Stomach (tissue), 9 donors: ENCODE measurements around the gene VPS52. TPM values are rescaled to one million over a fixed set of nuclear protein-coding genes. Genes with fewer than 3 reads are reported as not detected.
A peak's percentile ranks its signal among the peaks of the same experiment; 100 is the strongest.

Experiments used
- DNase-seq, 2 donors: peaks; one replicate each; pipeline versions ENCODE4 v3.0.0 to v3.0.0-alpha.2; 2013 to 2019
- H3K27ac ChIP-seq, 5 donors: fragments of 200-600 bp in 4 of 5; sonication (generic) in 4 of 5; one replicate each; pipeline ENCODE4 v1.5.1; 2013 to 2019; ENCODE audit warnings: mild to moderate bottlenecking in 1 of 5, moderate library complexity in 1 of 5
- H3K27me3 ChIP-seq, 3 donors: fragments of 200-600 bp; sonication (generic); one replicate each; pipeline ENCODE4 v1.5.1; 2017 to 2019; ENCODE audit warnings: mixed run types in 1 of 3
- H3K36me3 ChIP-seq, 4 donors: fragments of 200-600 bp; sonication (generic); 1 replicate in 3 of 4; 2 replicates in 1 of 4; pipeline ENCODE4 v1.5.1; 2016 to 2019
- H3K4me1 ChIP-seq, 4 donors: fragments of 200-600 bp; sonication (generic); one replicate each; pipeline ENCODE4 v1.5.1; 2016 to 2019
- H3K4me3 ChIP-seq, 4 donors: fragments of 200-600 bp; sonication (generic) in 3 of 4; one replicate each; pipeline ENCODE4 v1.5.1; 2016 to 2019; ENCODE audit warnings: mild to moderate bottlenecking in 1 of 4
- H3K9me3 ChIP-seq, 4 donors: fragments of 200-600 bp; sonication (generic); one replicate each; pipeline ENCODE4 v1.5.1; 2016 to 2019
- CTCF ChIP-seq, 7 experiments: fragments of 450-650 bp in 4 of 7; fragments of 200-600 bp in 3 of 7; sonication (generic) in 3 of 7; IDR thresholded peaks; one replicate each; pipeline ENCODE4 v1.5.1; 2016 to 2019; ENCODE audit warnings: antibody characterized with exemption in 7 of 7, control low read depth in 2 of 7, mild to moderate bottlenecking in 1 of 7
- EP300 ChIP-seq: sonication (generic); formaldehyde crosslinking; IDR thresholded peaks from one replicate; pipeline ENCODE4 v1.6.1; 2017; ENCODE audit warnings: antibody characterized with exemption
- POLR2A ChIP-seq, 4 donors: fragments of 450-650 bp; IDR thresholded peaks; one replicate each; pipeline ENCODE4 v1.6.1; 2016; ENCODE audit warnings: antibody characterized with exemption in 4 of 4, control low read depth in 2 of 4, mild to moderate bottlenecking in 1 of 4, moderate library complexity in 1 of 4
- POLR2AphosphoS5 ChIP-seq, 3 donors: sonication (generic); formaldehyde crosslinking; IDR thresholded peaks; one replicate each; pipeline ENCODE4 v1.6.1; 2016; ENCODE audit warnings: antibody characterized with exemption in 3 of 3
- WGBS, 5 donors: extraction: QIAGEN DNeasy Blood & Tissue Kit in 3 of 5; methylation state at CpG; one replicate each; pipeline versions ENCODE4 v1.1.5 to v1.1.7; 2013 to 2018; 5-methylcytosine and 5-hydroxymethylcytosine counted together
- intact Hi-C: fragments of 100-400 bp; cut with DNase I; formaldehyde crosslinking; loops from one replicate; pipeline ENCODE4 v1.15.1; 2023; ENCODE audit warnings: low total_unique reads
- polyA plus RNA-seq, 3 donors: library from polyadenylated mRNA; stranded (reverse); fragments of 200-250 nt; gene quantifications; one replicate each; pipeline ENCODE4 v1.2.3, GENCODE V29; 2013
- total RNA-seq, 5 donors: library from RNA; depleted of rRNA; stranded (reverse); fragments of >200 nt; gene quantifications; one replicate each; pipeline versions ENCODE4 v1.1.0 to v1.2.3, GENCODE V29; 2014 to 2016
- donor health status: healthy with polysubstance abuse.
- donor health status: Bipolar disorder and iron deficiency.
- donor health status: healthy.

The VPS52 gene
- total and polyA plus RNA-seq, 8 donors: 22.6 to 89.3 (median 46.5) TPM

GRCh38 chr6:33297406-33297955 lies 25.8 kb upstream of the VPS52 start:
- peak; percentile 81 to 87 for DNase-seq
- Histone ChIP-seq H3K27ac (peak overlapping the region; percentile 92 to 99 (median 98)), H3K27me3 (no peaks in the 10 kb centered on the region), H3K4me3 (peak overlapping the region; percentile 77 to 93 (median 90)), H3K4me1 (peaks cover 22 to 63% (median 50%) of the 10 kb centered on the region in 4 donors), H3K36me3 (peaks cover 19 to 56% (median 55%) of the 10 kb centered on the region in 4 donors), H3K9me3 (no peaks in the 10 kb centered on the region)
- 3 to 11% (median 8%) methylated on average over 16 of the region's 16 CpGs for WGBS, 5 donors
- TF ChIP-seq POLR2A (IDR thresholded peaks at IDR 0.05) (no peak), CTCF (IDR thresholded peaks at IDR 0.05) (peak in 1 of 7 experiments; percentile 10)
- intact Hi-C loops: no loop called here

GRCh38 chr6:33296797-33297405 lies 25.2 kb upstream of the VPS52 start:
- intact Hi-C loops: no loop called here
- WGBS, 5 donors: 42 to 60% (median 53%) methylated on average over 5 to 12 of the region's 12 CpGs
- Histone ChIP-seq H3K36me3 (peaks cover 25 to 56% (median 55%) of the 10 kb centered on the region in 4 donors), H3K4me1 (peaks cover 22 to 60% (median 49%) of the 10 kb centered on the region in 4 donors), H3K27ac (peak overlapping the region; percentile 92 to 99 (median 98)), H3K9me3 (no peaks in the 10 kb centered on the region), H3K4me3 (peak overlapping the region; percentile 77 to 93 (median 90)), H3K27me3 (no peaks in the 10 kb centered on the region)
- no peak for DNase-seq
- TF ChIP-seq EP300: no peak

- peaks cover 22 to 54% (median 44%) of the 10 kb centered on the region in 4 donors for H3K4me1 ChIP-seq
- 81 to 88% (median 83%) methylated on average over 15 of the region's 15 CpGs for WGBS, 5 donors
- no peak for DNase-seq
- H3K4me3 ChIP-seq: no peak overlapping the region
- no peaks in the 10 kb centered on the region for H3K9me3 ChIP-seq
- TF ChIP-seq EP300 (no peak), POLR2A (IDR thresholded peaks at IDR 0.05) (no peak), CTCF (IDR thresholded peaks at IDR 0.05) (no peak), POLR2AphosphoS5 (IDR thresholded peaks at IDR 0.05) (no peak)
- H3K27me3 ChIP-seq: no peaks in the 10 kb centered on the region
- peak overlapping the region in 2 of 5 donors; percentile 32 to 98 for H3K27ac ChIP-seq
- intact Hi-C loops: no loop called here
- peaks cover 29 to 62% (median 58%) of the 10 kb centered on the region in 4 donors for H3K36me3 ChIP-seq
Observed at GRCh38 chr6:33295621-33296369, 24.1 kb upstream of the VPS52 start.

GRCh38 chr6:33294086-33294823 lies 22.6 kb upstream of the VPS52 start:
- Histone ChIP-seq H3K36me3 (peaks cover 29 to 64% (median 59%) of the 10 kb centered on the region in 4 donors), H3K4me1 (peaks cover 23 to 55% (median 45%) of the 10 kb centered on the region in 4 donors), H3K4me3 (no peak overlapping the region), H3K27ac (no peak overlapping the region), H3K27me3 (no peaks in the 10 kb centered on the region), H3K9me3 (no peaks in the 10 kb centered on the region)
- no peak for TF ChIP-seq CTCF (IDR thresholded peaks at IDR 0.05)
- TF ChIP-seq POLR2AphosphoS5 (IDR thresholded peaks at IDR 0.05): no peak
- WGBS, 5 donors: 50 to 57% (median 52%) methylated on average over 10 of the region's 10 CpGs
- DNase-seq: no peak
- intact Hi-C loops: no loop called here
